RWPE1 (cell line): ENCODE measurements around the gene OR6S1.
"Not testable (repeated sequence)": the region's sequence is repeated elsewhere in the genome, so short reads cannot be mapped to it uniquely, and the experiment has no call there.

Source experiments
- CTCF ChIA-PET: fragments of 350-600 bp; sonication (Branson Sonifier 250); formaldehyde crosslinking; extraction: SDS; loops from one replicate; lab custom pipeline; 2021; lab: Yijun Ruan, JAX
- POLR2A ChIA-PET: fragments of 400-600 bp; formaldehyde crosslinking; extraction: SDS; loops from one replicate; lab custom pipeline; 2020; ENCODE audit warnings: antibody characterized with exemption; ENCODE audit not compliant: low non-redundant PET; lab: Yijun Ruan, JAX
- DNase-seq: peaks from one replicate; pipeline ENCODE4 v3.0.0; 2012; ENCODE audit warnings: low spot score
- H3K27ac ChIP-seq: fragments of 450-650 bp; 2 replicates; pipeline ENCODE4 v1.5.1; 2017
- CTCF ChIP-seq: fragments of 450-650 bp; conservative IDR thresholded peaks from 2 replicates; pipeline ENCODE4 v1.5.1; 2017; ENCODE audit warnings: low read depth, mild to moderate bottlenecking

The OR6S1 gene

GRCh38 chr14:20602583-20602982 lies 38.9 kb downstream of the OR6S1 start:
- no peak for DNase-seq
- CTCF ChIA-PET, result no interaction called here
- H3K27ac ChIP-seq, result no peak overlapping the region
- POLR2A ChIA-PET, result interaction anchor here (0.6 kb wide), 1 partner anchor 127 kb away, joined by 3 read pairs; no protein-coding TSS in a partner anchor
- no peak for TF ChIP-seq CTCF

GRCh38 chr14:20601522-20601921 lies 40.0 kb downstream of the OR6S1 start:
- POLR2A ChIA-PET, result no interaction called here

GRCh38 chr14:20597108-20597507 lies 44.4 kb downstream of the OR6S1 start:
- POLR2A ChIA-PET, result no interaction called here
- H3K27ac ChIP-seq, result no peak overlapping the region
- CTCF ChIA-PET, result no interaction called here
- no peak for TF ChIP-seq CTCF
- no peak for DNase-seq

More at GRCh38 chr14:20601522-20601921, 40.0 kb downstream of the OR6S1 start:
- DNase-seq, result no peak
- CTCF ChIA-PET, result no interaction called here
- no peak overlapping the region for H3K27ac ChIP-seq
- TF ChIP-seq CTCF, result no peak

GRCh38 chr14:20595726-20596125 lies 45.8 kb downstream of the OR6S1 start:
- H3K27ac ChIP-seq, POLR2A ChIA-PET, CTCF ChIA-PET, DNase-seq: not testable (repeated sequence)

- DNase-seq, result no peak
- H3K27ac ChIP-seq, result no peak overlapping the region
- CTCF ChIA-PET, result no interaction called here
- TF ChIP-seq CTCF, result no peak
- POLR2A ChIA-PET, result no interaction called here
Measured at GRCh38 chr14:20592574-20592973, 48.9 kb downstream of the OR6S1 start.

- no peak for DNase-seq
- CTCF ChIA-PET, result interaction anchor here (0.6 to 0.7 kb wide), 2 partner anchors 105 to 121 kb away, joined by 3 read pairs; no protein-coding TSS in a partner anchor
Measured at GRCh38 chr14:20591235-20591634, 50.3 kb downstream of the OR6S1 start, which contains the start of gene RNASE12. Gene RNASE12, minus strand, starts transcription at chr14:20591376. Its CDS starts 653 bp downstream, at chr14:20590723.

More at GRCh38 chr14:20591235-20591634, 50.3 kb downstream of the OR6S1 start, which contains the start of gene RNASE12:
- TF ChIP-seq CTCF, result no peak
- POLR2A ChIA-PET, result no interaction called here
- H3K27ac ChIP-seq, result no peak within 1 kb of the TSS
